CD4-positive, CD25-positive, alpha-beta regulatory T cell (primary cell): ENCODE measurements around the gene BCAR3. TPM values are rescaled to one million over a fixed set of nuclear protein-coding genes. Genes with fewer than 3 reads are reported as not detected.

Source experiments
- ATAC-seq, 2 donors: fragments of 150-1000 bp; cut with Tn5 transposase; one replicate each; pipeline ENCODE4 v1.10.0; 2021; ENCODE audit warnings: low read depth in 2 of 2, moderate number of reproducible peaks in 2 of 2, moderate library complexity in 1 of 2
- DNase-seq, 3 donors: peaks; one replicate each; pipeline versions ENCODE4 v3.0.0 to v3.0.0-alpha.2; 2012 to 2022; ENCODE audit warnings: mixed read lengths in 1 of 3
- H3K27ac ChIP-seq: one replicate; pipeline ENCODE4 v1.7.0; 2013; ENCODE audit warnings: mild to moderate bottlenecking, low read length; ENCODE audit not compliant: insufficient read depth, poor library complexity, severe bottlenecking
- H3K27me3 ChIP-seq: one replicate; pipeline ENCODE4 v1.7.0; 2013; ENCODE audit warnings: low read length; ENCODE audit not compliant: control insufficient read depth, insufficient read depth
- H3K36me3 ChIP-seq: one replicate; pipeline ENCODE4 v1.7.0; 2013; ENCODE audit warnings: mild to moderate bottlenecking, low read length, moderate library complexity; ENCODE audit not compliant: control insufficient read depth, insufficient read depth
- H3K4me1 ChIP-seq: 2 replicates; pipeline ENCODE4 v1.7.0; 2013; ENCODE audit warnings: mild to moderate bottlenecking, low read length; ENCODE audit not compliant: insufficient read depth, control insufficient read depth, poor library complexity, severe bottlenecking
- H3K4me3 ChIP-seq: one replicate; pipeline ENCODE4 v1.7.0; 2013; ENCODE audit warnings: low read depth, mild to moderate bottlenecking, low read length, moderate library complexity
- H3K9me3 ChIP-seq, 2 experiments: 1 replicate in 1 of 2; 2 replicates in 1 of 2; pipeline ENCODE4 v1.7.0; 2013; ENCODE audit warnings: low read length in 2 of 2, mild to moderate bottlenecking in 1 of 2, moderate library complexity in 1 of 2; ENCODE audit not compliant: control insufficient read depth in 2 of 2
- H3K27ac Mint-ChIP-seq, 3 donors: one replicate each; pipeline ENCODE4 v1.8.0; 2020 to 2022; ENCODE audit warnings: mild to moderate bottlenecking in 3 of 3, mixed read lengths in 3 of 3, moderate library complexity in 2 of 3
- H3K27me3 Mint-ChIP-seq: one replicate; pipeline ENCODE4 v1.8.0; 2022; ENCODE audit warnings: mild to moderate bottlenecking, mixed read lengths
- H3K36me3 Mint-ChIP-seq: one replicate; pipeline ENCODE4 v1.8.0; 2020; ENCODE audit warnings: mixed read lengths
- H3K4me1 Mint-ChIP-seq, 4 donors: one replicate each; pipeline ENCODE4 v1.8.0; 2020 to 2022; ENCODE audit warnings: mixed read lengths in 4 of 4, mild to moderate bottlenecking in 1 of 4
- H3K4me3 Mint-ChIP-seq, 4 donors: one replicate each; pipeline ENCODE4 v1.8.0; 2020 to 2022; ENCODE audit warnings: mild to moderate bottlenecking in 4 of 4, mixed read lengths in 4 of 4, moderate library complexity in 3 of 4
- H3K9me3 Mint-ChIP-seq, 7 donors: one replicate each; pipeline ENCODE4 v1.8.0; 2020 to 2022; ENCODE audit warnings: mixed read lengths in 7 of 7, mild to moderate bottlenecking in 3 of 7, moderate library complexity in 2 of 7
- polyA plus RNA-seq, 4 donors: library from polyadenylated mRNA; unstranded; fragments of 300-500 nt; fragmentation: Illumina TruSeq; gene quantifications; one replicate each; pipeline ENCODE4 v1.2.3, GENCODE V29; 2021
- total RNA-seq: library from RNA; stranded (reverse); gene quantifications from one replicate; pipeline ENCODE4 v1.2.3, GENCODE V29; 2022

The BCAR3 gene
- total and polyA plus RNA-seq, 5 donors from 2014 or later = 0.44 to 0.62 (median 0.49) TPM; not detected in 2

DNA sequence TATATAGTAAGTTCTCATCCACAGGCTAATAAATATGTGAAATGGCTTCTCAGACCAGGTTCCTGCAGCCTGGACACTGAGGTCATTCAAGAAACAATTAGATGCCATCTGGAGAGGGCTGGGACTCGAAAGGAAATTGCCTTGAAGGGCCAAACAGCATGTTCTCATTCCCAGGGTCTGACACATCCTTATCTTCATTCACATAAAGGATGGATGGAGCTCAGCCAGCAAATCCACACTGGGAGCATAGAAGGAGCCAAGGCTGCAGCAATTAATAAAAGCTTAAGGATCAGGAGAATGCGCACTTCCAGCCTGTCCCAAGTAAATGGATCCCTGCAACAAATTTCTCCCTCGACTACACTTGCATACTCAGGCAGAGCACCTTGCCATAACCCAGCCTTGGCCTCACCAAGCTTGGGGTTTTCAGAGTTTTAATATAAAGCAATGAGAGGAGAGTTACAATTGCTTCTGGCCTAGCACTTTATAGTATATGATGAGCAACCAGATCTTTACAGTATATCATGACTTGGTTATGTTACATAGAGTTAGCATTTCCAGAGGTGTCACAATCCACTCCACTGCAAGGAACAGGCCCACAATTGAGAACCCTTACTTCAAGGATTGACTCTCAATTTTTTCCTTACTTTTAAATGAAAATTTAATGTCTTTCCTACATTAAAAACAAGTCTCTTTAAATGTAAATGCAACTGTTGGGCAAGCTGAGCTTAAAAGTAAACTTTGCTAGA lies 55.9 kb downstream of the BCAR3 start:
- Histone ChIP-seq H3K4me3 (no peak overlapping the region), H3K27me3 (no peaks in the 10 kb centered on the region), H3K27ac (no peak overlapping the region), H3K4me1 (no peaks in the 10 kb centered on the region), H3K36me3 (no peaks in the 10 kb centered on the region), H3K9me3 (no peaks in the 10 kb centered on the region)
- DNase-seq (no peak), ATAC-seq (no peak)
- H3K9me3 Mint-ChIP-seq = no peaks in the 10 kb centered on the region
- no peaks in the 10 kb centered on the region for H3K27me3 Mint-ChIP-seq
- H3K27ac Mint-ChIP-seq = no peak overlapping the region
- no peak overlapping the region for H3K4me3 Mint-ChIP-seq
- peaks cover 0 to 6% (median 2%) of the 10 kb centered on the region in 4 donors for H3K4me1 Mint-ChIP-seq
- no peaks in the 10 kb centered on the region for H3K36me3 Mint-ChIP-seq

- ATAC-seq (no peak), DNase-seq (no peak)
- Histone ChIP-seq H3K4me1 (no peaks in the 10 kb centered on the region), H3K4me3 (no peak overlapping the region), H3K27ac (no peak overlapping the region), H3K9me3 (no peaks in the 10 kb centered on the region), H3K36me3 (no peaks in the 10 kb centered on the region), H3K27me3 (no peaks in the 10 kb centered on the region)
- Mint-ChIP-seq H3K27me3 (no peaks in the 10 kb centered on the region), H3K27ac (no peak overlapping the region), H3K9me3 (no peaks in the 10 kb centered on the region), H3K36me3 (no peaks in the 10 kb centered on the region), H3K4me1 (no peaks in the 10 kb centered on the region), H3K4me3 (no peak overlapping the region)
These were observed 57.8 kb downstream of the BCAR3 start for GRCh38 chr1:93623875-93624274.

GRCh38 chr1:93623436-93623835 lies 58.2 kb downstream of the BCAR3 start:
- Histone ChIP-seq H3K27me3 (no peaks in the 10 kb centered on the region), H3K4me1 (no peaks in the 10 kb centered on the region), H3K27ac (no peak overlapping the region), H3K4me3 (no peak overlapping the region), H3K9me3 (no peaks in the 10 kb centered on the region), H3K36me3 (no peaks in the 10 kb centered on the region)
- ATAC-seq = no peak
- H3K9me3 Mint-ChIP-seq = no peaks in the 10 kb centered on the region
- no peak for DNase-seq
- no peak overlapping the region for H3K4me3 Mint-ChIP-seq
- H3K4me1 Mint-ChIP-seq = no peaks in the 10 kb centered on the region
- no peak overlapping the region for H3K27ac Mint-ChIP-seq
- no peaks in the 10 kb centered on the region for H3K36me3 Mint-ChIP-seq
- no peaks in the 10 kb centered on the region for H3K27me3 Mint-ChIP-seq

DNA sequence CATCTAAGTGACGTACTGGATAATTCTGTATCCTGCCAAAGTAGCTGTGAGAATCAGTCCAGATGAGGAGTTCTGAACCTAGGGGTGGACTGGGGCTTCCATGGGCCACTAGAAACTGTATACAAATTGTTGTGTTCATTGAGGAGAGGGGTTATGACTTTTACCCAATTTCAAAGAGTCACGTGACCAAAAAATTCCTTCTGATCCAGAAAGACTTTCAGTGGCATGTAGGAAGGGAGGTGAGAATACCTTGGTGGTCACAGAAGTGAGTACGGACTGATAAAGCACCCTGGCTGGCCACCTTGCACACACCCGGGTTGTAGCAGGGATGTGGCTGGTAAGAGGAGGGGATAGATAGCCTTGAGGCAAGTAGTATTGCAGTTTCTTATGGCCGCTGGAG lies 60.4 kb downstream of the BCAR3 start:
- H3K4me3 ChIP-seq = no peak overlapping the region
- no peaks in the 10 kb centered on the region for H3K9me3 ChIP-seq
- DNase-seq = no peak
- ATAC-seq = no peak
- Mint-ChIP-seq H3K27ac (no peak overlapping the region), H3K27me3 (no peaks in the 10 kb centered on the region), H3K36me3 (no peaks in the 10 kb centered on the region), H3K4me3 (no peak overlapping the region), H3K4me1 (peaks cover 0 to 4% (median 1%) of the 10 kb centered on the region in 4 donors), H3K9me3 (no peaks in the 10 kb centered on the region)
- no peaks in the 10 kb centered on the region for H3K4me1 ChIP-seq
- no peaks in the 10 kb centered on the region for H3K27me3 ChIP-seq
- no peak overlapping the region for H3K27ac ChIP-seq
- H3K36me3 ChIP-seq = no peaks in the 10 kb centered on the region

DNA sequence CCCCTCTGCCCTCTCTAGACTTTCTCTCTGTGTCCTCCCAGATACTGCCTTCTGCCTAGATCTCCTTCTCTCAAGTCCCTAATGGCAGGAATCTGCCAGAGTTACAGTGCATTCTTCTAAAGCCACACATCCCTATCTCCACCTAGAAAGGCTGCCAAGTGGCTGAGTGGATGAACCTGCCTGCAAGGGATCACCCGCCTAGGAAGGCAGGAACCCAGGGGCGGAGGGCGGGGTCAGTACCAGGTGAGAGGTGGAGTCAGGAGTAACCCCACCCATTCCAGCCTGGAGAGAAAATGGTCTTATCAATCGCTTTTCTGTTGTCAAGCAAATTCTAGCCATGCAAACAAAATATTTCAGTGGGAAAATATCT lies 60.8 kb downstream of the BCAR3 start:
- no peak for DNase-seq
- H3K27ac ChIP-seq = no peak overlapping the region
- Mint-ChIP-seq H3K4me1 (peaks cover 3 to 9% (median 5%) of the 10 kb centered on the region in 4 donors), H3K27me3 (no peaks in the 10 kb centered on the region), H3K36me3 (no peaks in the 10 kb centered on the region), H3K4me3 (peak overlapping the region in 1 of 4 donors; percentile 53), H3K27ac (no peak overlapping the region), H3K9me3 (no peaks in the 10 kb centered on the region)
- H3K36me3 ChIP-seq = no peaks in the 10 kb centered on the region
- H3K9me3 ChIP-seq = no peaks in the 10 kb centered on the region
- H3K4me1 ChIP-seq = peaks cover under 1% of the 10 kb centered on the region
- no peak overlapping the region for H3K4me3 ChIP-seq
- no peak for ATAC-seq
- H3K27me3 ChIP-seq = no peaks in the 10 kb centered on the region

DNA sequence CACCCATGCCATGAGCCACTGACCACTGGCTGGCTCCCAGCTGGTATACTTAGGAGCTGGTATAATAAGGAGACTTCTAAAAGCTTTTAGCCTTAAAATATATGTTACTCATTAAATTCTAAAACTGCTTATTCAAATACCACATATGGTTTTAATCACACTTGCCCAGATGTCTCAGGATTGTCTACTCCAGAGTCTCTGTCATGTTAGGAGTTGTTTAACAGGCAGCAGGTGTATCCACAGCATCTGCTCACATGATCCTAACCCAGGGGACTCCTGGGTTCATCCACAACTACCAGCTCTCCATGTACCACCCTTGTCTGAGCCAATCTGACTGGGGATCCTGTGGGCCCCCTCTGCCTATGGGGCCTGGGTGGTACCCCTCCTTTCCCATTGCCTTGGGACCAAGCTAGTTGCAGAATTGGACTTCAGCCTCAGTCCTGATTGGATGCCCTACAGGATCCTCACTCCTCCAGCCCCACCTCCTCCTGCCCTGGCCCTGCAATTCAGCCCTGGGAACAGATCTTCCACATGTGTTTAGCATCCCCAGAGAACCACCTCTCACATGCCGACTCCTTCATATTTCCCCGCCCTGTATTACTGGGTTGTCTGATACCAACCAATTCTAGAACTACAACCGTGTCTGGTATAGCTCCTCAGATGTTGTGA lies 61.3 kb downstream of the BCAR3 start:
- Histone ChIP-seq H3K9me3 (no peaks in the 10 kb centered on the region), H3K36me3 (no peaks in the 10 kb centered on the region), H3K27ac (no peak overlapping the region), H3K27me3 (no peaks in the 10 kb centered on the region), H3K4me3 (no peak overlapping the region), H3K4me1 (peaks cover 6% of the 10 kb centered on the region)
- no peak overlapping the region for H3K4me3 Mint-ChIP-seq
- H3K9me3 Mint-ChIP-seq = no peaks in the 10 kb centered on the region
- no peak overlapping the region for H3K27ac Mint-ChIP-seq
- peaks cover 8 to 14% (median 10%) of the 10 kb centered on the region in 4 donors for H3K4me1 Mint-ChIP-seq
- no peak for ATAC-seq
- DNase-seq = no peak
- H3K36me3 Mint-ChIP-seq = no peaks in the 10 kb centered on the region
- no peaks in the 10 kb centered on the region for H3K27me3 Mint-ChIP-seq

GRCh38 chr1:93619507-93620171 lies 62.0 kb downstream of the BCAR3 start:
- no peak overlapping the region for H3K4me3 Mint-ChIP-seq
- peaks cover 11 to 19% (median 15%) of the 10 kb centered on the region in 4 donors for H3K4me1 Mint-ChIP-seq
- H3K27ac Mint-ChIP-seq = no peak overlapping the region
- DNase-seq (peak in 1 of 3 donors; percentile 13), ATAC-seq (no peak)
- H3K4me3 ChIP-seq = no peak overlapping the region
- no peak overlapping the region for H3K27ac ChIP-seq
- no peaks in the 10 kb centered on the region for H3K27me3 Mint-ChIP-seq
- H3K36me3 Mint-ChIP-seq = no peaks in the 10 kb centered on the region
- no peaks in the 10 kb centered on the region for H3K9me3 Mint-ChIP-seq
- no peaks in the 10 kb centered on the region for H3K36me3 ChIP-seq
- no peaks in the 10 kb centered on the region for H3K27me3 ChIP-seq
- H3K4me1 ChIP-seq = peaks cover 8% of the 10 kb centered on the region
- H3K9me3 ChIP-seq = no peaks in the 10 kb centered on the region
